Progenitor cell of endocrine pancreas (in vitro differentiated cells): ENCODE measurements around the gene GABBR2. TPM values are rescaled to one million over a fixed set of nuclear protein-coding genes. Genes with fewer than 3 reads are reported as not detected.

Experiments used
- DNase-seq: peaks from one replicate; pipeline ENCODE4 v3.0.0; 2021; ENCODE audit warnings: low spot score; ENCODE audit not compliant: unreplicated experiment
- H3K27ac Mint-ChIP-seq: 2 replicates; pipeline ENCODE4 v1.8.0; 2021; ENCODE audit warnings: mild to moderate bottlenecking, moderate library complexity, mixed read lengths
- H3K27me3 Mint-ChIP-seq: 2 replicates; pipeline ENCODE4 v1.8.0; 2021; ENCODE audit warnings: mixed read lengths
- H3K36me3 Mint-ChIP-seq: 2 replicates; pipeline ENCODE4 v1.8.0; 2022; ENCODE audit warnings: mixed read lengths; ENCODE audit not compliant: insufficient read depth
- H3K4me1 Mint-ChIP-seq: 2 replicates; pipeline ENCODE4 v1.8.0; 2021; ENCODE audit warnings: low read depth, mixed read lengths
- H3K4me3 Mint-ChIP-seq: 2 replicates; pipeline ENCODE4 v1.8.0; 2021; ENCODE audit warnings: low read depth, mild to moderate bottlenecking, moderate library complexity, mixed read lengths
- H3K9me3 Mint-ChIP-seq: 2 replicates; pipeline ENCODE4 v1.8.0; 2021; ENCODE audit warnings: low read depth, mixed read lengths
- CTCF ChIP-seq: fragments of 200-600 bp; sonication (generic); IDR thresholded peaks from one replicate; pipeline ENCODE4 v1.5.0; 2021; ENCODE audit warnings: antibody characterized with exemption, mild to moderate bottlenecking; ENCODE audit not compliant: unreplicated experiment
- total RNA-seq: library from RNA; stranded (reverse); gene quantifications from 2 replicates; pipeline ENCODE4 v1.2.1, GENCODE V29; 2021

The GABBR2 gene
- total RNA-seq, 1 donor from 2014 or later = 0.84 TPM

GRCh38 chr9:98430535-98431292 is 278.0 kb downstream of the GABBR2 start:
- Mint-ChIP-seq H3K27ac (peak overlapping the region; percentile 68), H3K27me3 (peaks cover 3% of the 10 kb centered on the region), H3K4me3 (no peak overlapping the region), H3K36me3 (no peaks in the 10 kb centered on the region), H3K4me1 (peaks cover 5% of the 10 kb centered on the region), H3K9me3 (no peaks in the 10 kb centered on the region)
- no peak for TF ChIP-seq CTCF
- no peak for DNase-seq

- peaks cover 5% of the 10 kb centered on the region for H3K4me1 Mint-ChIP-seq
- H3K9me3 Mint-ChIP-seq = no peaks in the 10 kb centered on the region
- no peaks in the 10 kb centered on the region for H3K36me3 Mint-ChIP-seq
- no peak for DNase-seq
- TF ChIP-seq CTCF = no peak
- peaks cover 3% of the 10 kb centered on the region for H3K27me3 Mint-ChIP-seq
- no peak overlapping the region for H3K27ac Mint-ChIP-seq
- no peak overlapping the region for H3K4me3 Mint-ChIP-seq
These were observed 279.1 kb downstream of the GABBR2 start for GRCh38 chr9:98429613-98430012.

- no peak for DNase-seq
- Mint-ChIP-seq H3K27ac (no peak overlapping the region), H3K27me3 (peaks cover 3% of the 10 kb centered on the region), H3K4me1 (peaks cover 5% of the 10 kb centered on the region), H3K4me3 (no peak overlapping the region), H3K9me3 (no peaks in the 10 kb centered on the region), H3K36me3 (no peaks in the 10 kb centered on the region)
- TF ChIP-seq CTCF = no peak
These were observed 280.3 kb downstream of the GABBR2 start for GRCh38 chr9:98428454-98428853.

- no peak for TF ChIP-seq CTCF
- H3K4me1 Mint-ChIP-seq = peaks cover 5% of the 10 kb centered on the region
- H3K9me3 Mint-ChIP-seq = no peaks in the 10 kb centered on the region
- H3K27ac Mint-ChIP-seq = no peak overlapping the region
- H3K4me3 Mint-ChIP-seq = no peak overlapping the region
- DNase-seq = no peak
- H3K36me3 Mint-ChIP-seq = no peaks in the 10 kb centered on the region
- H3K27me3 Mint-ChIP-seq = peaks cover 3% of the 10 kb centered on the region
These were observed 281.2 kb downstream of the GABBR2 start for GRCh38 chr9:98427491-98427890.

GRCh38 chr9:98425079-98425478 is 283.7 kb downstream of the GABBR2 start:
- H3K27ac Mint-ChIP-seq = no peak overlapping the region
- H3K4me3 Mint-ChIP-seq = no peak overlapping the region
- H3K27me3 Mint-ChIP-seq = no peaks in the 10 kb centered on the region
- DNase-seq = no peak
- no peak for TF ChIP-seq CTCF
- no peaks in the 10 kb centered on the region for H3K9me3 Mint-ChIP-seq
- H3K4me1 Mint-ChIP-seq = peaks cover 1% of the 10 kb centered on the region
- no peaks in the 10 kb centered on the region for H3K36me3 Mint-ChIP-seq
